OCI-LY1 (cell line): ENCODE data around the gene SLC25A29.

Experiments
- EZH2 ChIP-seq: fragments of 200-600 bp; sonication (generic), shearing (Covaris generic); IDR thresholded peaks from 2 replicates; pipeline ENCODE4 v1.8.0; 2017; ENCODE audit warnings: borderline replicate concordance, mixed run types, mild to moderate bottlenecking, antibody characterized with exemption, low read length, moderate library complexity, mixed read lengths
- TF ChIP-seq, protein P1 (sequence below): fragments of 200-600 bp; sonication (generic), shearing (Covaris generic); IDR thresholded peaks from 2 replicates; pipeline ENCODE4 v1.5.1; 2017; ENCODE audit warnings: mild to moderate bottlenecking, antibody characterized with exemption, low read length, moderate library complexity, mixed read lengths

DNA sequence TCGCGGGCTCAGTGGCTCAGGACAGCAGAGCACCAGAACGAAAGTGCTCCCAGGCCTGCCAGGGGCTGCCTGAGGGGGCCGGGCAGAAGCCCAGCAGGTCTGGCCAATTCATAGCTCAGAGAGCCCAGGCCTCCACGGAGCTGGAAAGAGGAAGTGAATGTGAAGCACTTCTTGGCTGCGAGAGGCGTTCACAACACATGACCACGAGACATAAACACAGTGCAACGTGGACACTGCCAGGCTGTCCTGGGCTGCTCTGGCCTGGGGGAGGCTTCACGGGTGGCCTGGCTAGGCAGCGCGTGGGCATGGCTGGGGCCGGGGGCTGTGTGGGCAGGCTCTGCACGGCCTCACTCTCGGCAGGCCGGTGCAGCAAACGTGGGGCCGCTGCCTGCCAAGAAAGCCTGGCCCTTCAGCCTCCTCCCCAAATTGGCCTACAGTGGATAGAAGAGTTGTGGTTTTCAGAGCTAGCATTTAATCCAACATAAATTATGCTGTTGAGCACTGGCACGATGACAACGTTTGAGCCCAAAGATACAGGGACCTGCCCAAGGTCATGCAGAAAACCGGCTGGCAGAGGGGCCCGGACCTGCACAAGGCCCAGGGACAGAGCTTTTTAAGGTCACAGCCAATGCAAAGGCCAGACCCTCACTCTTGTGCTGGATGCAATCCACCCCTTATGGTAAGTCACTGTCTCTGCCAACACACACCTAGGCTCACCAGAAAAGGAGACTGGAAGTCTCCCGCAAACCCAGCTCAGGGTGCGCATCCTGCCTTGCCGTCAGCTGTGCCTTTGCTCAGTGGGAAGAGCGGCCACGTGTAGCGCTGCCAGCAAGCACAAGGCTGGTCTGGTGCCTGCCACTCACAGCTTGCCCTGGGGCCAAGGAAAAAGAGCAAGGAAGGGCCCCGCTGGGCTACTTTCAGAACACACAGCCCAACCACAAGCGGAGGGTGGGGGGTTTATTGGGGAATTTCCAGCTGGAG, 8.6 kb downstream of the SLC25A29 start:
- TF ChIP-seq, protein P1, sequence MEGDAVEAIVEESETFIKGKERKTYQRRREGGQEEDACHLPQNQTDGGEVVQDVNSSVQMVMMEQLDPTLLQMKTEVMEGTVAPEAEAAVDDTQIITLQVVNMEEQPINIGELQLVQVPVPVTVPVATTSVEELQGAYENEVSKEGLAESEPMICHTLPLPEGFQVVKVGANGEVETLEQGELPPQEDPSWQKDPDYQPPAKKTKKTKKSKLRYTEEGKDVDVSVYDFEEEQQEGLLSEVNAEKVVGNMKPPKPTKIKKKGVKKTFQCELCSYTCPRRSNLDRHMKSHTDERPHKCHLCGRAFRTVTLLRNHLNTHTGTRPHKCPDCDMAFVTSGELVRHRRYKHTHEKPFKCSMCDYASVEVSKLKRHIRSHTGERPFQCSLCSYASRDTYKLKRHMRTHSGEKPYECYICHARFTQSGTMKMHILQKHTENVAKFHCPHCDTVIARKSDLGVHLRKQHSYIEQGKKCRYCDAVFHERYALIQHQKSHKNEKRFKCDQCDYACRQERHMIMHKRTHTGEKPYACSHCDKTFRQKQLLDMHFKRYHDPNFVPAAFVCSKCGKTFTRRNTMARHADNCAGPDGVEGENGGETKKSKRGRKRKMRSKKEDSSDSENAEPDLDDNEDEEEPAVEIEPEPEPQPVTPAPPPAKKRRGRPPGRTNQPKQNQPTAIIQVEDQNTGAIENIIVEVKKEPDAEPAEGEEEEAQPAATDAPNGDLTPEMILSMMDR: no peak
- no peak for TF ChIP-seq EZH2
